HG02623 (cell line): ENCODE measurements around the gene PRKCB.
A peak's percentile ranks its signal among the peaks of the same experiment; 100 is the strongest.

Source experiments
- ATAC-seq: cut with Tn5 transposase; IDR thresholded peaks from one replicate; pipeline ENCODE4 v1.9.1; 2021; ENCODE audit warnings: moderate library complexity; ENCODE audit not compliant: unreplicated experiment

Gene PRKCB

DNA sequence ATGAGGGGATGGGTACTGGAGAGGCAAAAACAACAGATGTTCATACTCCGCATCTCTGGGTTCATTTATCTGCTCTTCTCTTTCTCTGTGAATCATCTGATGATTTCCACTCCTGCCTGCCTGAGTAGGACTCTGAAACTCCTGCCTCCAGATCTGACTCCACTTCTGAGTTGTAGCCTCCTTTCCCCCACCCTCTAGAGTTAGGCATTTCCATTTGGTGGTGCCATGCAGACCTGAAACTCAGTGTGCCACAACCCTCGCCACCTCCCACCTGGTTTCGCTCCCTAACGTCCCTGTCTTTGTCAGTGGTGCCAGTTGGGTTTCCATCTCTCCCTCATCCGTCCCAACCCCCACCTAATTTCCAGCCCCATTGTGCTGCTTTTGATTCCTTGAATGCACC lies 126.2 kb downstream of the PRKCB start:
- ATAC-seq, result no peak

DNA sequence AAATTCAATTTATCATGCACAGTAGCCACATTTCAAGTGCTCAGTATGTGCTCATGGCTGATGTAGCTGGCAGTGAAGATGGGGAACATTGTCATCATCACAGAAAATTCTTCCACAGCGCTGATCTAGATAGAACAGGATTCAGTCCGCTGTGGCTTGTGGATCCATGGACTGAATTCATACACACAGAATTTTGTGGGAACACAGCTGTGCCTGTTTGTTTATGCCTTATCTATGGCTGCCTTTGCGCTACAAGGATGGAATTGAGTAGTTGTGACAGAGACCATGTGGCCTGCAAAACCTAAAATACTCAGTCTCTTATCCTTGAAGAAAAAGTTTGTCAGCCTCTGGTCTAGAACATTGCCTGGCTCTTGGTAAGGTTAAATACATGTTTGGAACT lies 128.4 kb downstream of the PRKCB start:
- no peak for ATAC-seq

DNA sequence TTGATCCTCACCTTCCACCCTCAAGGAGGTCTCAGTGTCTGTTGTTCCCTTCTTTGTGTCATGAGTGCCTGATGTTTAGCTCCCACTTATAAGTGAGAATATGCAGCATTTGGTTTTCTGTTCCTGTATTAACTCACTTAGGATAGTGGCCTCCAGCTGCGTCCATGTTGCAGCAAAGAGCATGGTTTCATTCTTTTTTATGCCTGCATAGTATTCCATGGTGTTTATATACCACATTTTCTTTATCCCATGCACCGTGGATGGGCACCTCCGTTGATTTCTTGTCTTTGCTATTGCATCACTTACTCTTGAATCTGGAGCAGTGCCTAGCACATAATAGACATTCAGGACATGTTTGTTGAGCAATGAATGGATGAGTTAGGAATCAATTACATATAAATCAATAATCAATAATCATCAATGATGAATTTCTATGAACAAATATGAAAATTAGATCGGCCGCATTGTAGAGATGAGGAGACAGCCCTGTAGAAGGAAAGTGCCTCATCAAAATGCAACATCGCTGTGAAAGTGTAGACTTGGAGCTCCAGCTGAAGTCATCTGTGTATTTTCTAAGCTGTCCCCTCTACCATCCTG lies 129.5 kb downstream of the PRKCB start:
- no peak for ATAC-seq

DNA sequence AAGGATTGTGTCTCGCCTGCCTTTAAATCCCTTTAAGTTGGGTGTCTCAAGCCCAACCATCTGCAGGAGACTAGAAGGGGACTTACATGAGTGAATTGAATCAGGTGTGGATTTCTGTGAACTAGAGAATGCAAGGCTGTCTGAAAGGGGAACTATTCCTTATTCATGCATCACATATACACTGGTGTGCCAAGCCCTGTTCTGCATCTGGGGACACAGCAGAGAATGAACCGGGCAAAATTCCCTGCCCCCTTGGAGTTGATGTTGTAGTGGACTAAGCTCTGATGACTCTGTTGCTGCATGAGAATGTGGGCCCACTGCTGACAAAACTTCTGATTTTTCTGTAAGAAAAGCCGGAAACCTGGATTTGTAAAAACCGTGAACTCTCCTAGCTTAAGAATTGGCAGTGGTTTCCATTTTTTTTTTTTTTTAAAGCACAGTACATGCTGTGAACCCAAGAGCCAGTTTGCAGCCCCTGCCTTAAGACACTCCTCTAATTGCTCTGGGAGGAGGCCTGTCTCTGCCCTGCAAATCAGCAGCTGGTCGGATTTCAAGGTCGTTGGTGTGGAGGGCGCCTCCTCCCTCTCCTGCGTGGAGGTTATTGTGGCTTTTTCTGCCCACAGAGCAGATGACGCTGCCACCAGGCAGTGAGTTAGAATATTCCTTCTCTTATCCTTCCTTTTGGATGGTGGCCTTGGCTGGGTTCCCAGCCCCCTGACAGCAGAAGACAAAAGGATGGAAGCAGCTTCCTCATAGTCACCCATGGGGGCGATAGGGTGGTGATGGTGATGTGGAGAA lies 131.0 kb downstream of the PRKCB start:
- ATAC-seq, result no peak

DNA sequence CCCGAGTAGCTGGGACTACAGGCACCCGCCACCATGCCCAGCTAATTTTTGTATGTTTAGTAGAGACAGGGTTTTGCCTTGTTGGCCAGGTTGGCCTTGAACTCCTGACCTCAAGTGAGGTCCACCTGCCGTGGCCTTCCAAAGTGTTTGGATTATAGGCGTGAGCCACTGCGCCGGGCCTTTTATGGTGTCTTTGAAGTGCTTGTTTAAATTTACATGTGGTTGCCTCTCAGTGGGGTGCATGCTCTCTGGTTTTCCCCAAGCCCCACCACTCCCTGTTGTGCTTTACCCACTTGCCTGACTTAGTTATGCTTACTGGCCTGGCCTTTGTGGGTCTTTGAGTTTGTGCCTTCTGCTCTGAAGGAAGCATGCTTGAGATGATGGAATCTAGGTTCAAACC lies 132.0 kb downstream of the PRKCB start:
- no peak for ATAC-seq

DNA sequence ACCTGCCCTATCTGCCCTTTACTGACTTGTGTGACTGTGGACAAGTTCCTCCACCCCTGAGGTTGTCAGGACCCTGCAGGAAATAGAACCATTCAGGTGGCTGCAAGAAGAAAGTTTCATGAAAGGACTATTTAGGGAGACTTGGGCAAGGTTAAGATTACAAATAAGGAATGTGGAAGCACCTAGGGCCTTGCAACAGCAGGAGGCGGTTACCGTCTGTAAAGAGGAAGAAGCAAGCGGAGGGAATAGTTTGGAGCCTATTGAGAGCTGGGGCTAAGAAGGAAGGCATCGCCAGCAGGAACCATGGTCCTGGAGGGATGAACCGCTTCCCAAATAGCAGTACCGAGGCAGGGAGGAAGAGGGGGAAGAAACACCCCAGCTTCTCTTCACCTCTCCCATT lies 132.4 kb downstream of the PRKCB start:
- no peak for ATAC-seq

DNA sequence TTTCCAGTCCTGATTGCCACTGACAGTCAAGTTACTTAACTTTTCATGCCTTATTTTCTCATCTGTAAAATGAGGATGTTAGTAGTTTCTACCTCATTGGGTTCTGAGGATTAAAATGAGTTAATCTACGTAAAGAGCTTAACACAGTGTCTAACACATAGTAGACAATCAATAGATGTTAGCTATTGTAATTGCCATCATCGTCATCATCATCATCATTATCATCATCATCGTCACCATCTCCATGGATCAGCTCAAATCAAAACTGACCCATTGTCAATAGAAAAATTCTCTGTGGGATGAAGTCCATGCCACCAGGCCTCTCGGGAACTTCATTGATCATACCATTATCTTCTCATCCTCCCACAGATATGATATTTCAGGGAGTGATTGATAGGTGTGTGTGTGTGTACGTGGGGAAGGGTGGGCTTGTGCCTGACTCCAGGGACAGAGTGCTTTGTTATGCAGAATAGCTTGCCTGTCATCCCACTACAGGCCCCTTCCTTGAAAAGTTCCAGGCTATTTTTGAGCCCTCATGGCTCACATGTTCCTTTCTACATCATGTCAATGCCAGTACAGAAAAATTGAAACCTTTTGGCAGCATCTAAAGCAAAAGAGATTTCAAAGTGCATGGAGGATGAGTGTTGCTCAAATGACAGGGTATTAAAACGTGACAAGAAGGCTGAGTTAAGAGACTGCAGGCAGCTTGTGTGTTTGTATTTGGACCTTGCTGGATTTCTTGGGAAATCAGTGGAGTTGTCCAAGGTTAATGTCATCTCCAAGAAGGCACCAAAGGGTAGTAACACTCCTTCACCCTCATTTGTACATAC lies 133.9 kb downstream of the PRKCB start:
- no peak for ATAC-seq

DNA sequence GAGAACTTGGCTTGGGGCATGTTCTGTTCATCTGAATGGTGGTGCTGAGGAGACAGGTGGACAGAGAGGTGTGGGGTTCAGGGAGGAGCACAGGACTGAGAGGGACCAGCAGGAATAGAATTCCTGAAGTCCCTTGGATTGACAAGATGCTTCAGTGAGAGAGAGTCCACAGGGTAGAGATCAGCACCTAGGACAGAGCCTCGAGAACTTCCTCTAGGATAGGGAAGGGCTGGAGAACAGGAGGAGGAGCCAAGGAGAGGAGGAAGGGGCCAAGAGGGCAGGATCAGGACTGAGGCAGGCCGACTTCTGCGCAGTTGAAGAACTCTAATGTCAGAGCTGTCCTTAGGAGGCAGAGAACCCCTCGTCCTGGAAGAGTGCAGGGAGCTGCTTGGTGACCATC lies 138.4 kb downstream of the PRKCB start:
- no peak for ATAC-seq

DNA sequence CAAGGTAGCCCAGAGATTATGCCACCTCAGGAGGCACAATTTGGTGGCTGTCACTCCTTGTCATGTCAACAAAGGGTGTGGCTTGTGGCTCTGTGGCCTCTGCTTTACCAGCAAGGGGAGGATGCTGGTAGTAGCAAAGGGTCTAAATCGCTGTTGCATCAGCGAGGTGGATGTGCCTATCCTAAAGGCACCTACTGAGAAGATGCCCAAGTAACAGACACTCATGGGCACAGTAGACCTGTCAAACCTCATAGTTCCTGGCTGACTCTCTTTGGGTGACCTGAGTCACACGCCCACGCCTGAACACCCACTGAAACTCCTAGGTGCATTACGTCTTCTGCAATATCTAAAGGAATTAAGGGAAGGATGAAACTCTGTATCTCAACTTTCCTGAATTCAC lies 139.5 kb downstream of the PRKCB start:
- no peak for ATAC-seq

DNA sequence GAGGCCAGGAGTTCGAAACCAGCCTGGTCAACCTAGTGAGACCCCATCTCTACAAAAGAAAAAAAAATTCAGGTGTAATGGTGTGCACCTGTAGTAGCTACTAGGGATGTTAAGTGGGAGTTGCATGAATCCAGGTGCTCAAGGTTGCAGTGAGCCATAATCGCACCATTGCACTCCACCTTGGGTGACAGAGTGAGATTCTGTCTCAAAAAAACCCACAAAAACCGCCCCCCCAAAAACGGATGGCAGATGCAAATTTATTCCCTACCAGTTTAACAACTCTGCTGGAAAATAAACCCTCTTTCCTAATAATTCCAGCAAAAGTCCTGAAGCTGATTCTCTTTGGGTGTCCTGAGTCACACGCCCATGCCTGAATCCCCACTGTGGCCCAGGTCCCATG lies 140.3 kb downstream of the PRKCB start:
- ATAC-seq, result no peak

DNA sequence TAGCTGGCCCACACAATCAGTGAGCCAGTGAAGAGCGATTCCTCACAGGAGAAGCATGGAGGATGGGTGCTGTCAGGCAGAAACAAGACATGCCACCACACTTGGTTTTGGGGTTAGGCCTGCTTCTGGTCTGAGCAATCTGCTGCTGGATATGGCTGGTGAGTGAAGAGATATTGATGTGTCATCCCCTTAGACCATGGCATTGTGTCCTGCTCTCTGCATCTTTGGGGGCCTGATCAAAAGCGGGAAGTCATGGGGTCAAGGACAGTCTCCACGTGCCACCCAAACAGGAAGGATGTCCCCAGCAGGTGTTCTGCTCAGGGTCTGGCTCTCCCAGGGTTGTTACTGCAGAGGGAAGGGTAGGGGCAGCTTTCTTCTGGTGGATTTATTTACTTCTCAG lies 140.7 kb downstream of the PRKCB start:
- no peak for ATAC-seq

DNA sequence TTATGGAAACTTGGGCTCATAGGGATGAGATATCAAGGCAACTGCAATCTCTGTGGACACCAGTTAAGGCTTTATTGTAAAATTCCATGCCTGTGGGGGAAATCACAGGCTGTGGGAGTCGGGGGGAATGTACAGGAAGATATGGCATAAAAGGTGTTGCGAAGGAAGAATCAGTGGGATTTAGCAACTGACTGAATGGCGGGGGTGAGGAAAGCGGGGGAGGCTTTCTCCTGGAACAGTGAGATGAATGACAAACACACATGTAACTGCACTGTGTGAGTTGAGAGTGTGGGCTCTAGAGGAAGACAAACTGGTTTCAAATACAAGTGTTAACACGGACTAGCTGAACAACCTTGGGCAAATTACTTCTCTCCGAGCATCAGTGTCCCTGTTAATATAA lies 143.7 kb downstream of the PRKCB start:
- ATAC-seq, result no peak

DNA sequence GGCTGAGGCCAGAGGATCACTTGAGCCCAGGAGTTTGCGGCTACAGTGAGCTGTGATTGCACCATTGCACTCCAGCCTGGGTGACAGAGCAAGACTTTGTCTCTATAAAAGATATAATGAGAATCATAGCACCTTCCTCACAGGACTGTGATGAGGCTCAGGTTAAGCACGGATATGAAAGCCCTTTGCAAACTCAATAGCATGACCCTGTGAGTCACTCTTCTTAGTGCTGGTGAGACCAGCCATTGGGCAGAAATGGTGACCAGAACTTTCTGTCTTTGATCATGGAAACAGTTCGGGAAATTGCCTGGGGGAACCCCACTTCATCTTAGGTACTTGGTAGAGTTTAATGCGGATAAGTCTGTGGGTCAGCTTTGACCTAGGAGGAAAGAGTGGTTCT lies 144.2 kb downstream of the PRKCB start:
- no peak for ATAC-seq

DNA sequence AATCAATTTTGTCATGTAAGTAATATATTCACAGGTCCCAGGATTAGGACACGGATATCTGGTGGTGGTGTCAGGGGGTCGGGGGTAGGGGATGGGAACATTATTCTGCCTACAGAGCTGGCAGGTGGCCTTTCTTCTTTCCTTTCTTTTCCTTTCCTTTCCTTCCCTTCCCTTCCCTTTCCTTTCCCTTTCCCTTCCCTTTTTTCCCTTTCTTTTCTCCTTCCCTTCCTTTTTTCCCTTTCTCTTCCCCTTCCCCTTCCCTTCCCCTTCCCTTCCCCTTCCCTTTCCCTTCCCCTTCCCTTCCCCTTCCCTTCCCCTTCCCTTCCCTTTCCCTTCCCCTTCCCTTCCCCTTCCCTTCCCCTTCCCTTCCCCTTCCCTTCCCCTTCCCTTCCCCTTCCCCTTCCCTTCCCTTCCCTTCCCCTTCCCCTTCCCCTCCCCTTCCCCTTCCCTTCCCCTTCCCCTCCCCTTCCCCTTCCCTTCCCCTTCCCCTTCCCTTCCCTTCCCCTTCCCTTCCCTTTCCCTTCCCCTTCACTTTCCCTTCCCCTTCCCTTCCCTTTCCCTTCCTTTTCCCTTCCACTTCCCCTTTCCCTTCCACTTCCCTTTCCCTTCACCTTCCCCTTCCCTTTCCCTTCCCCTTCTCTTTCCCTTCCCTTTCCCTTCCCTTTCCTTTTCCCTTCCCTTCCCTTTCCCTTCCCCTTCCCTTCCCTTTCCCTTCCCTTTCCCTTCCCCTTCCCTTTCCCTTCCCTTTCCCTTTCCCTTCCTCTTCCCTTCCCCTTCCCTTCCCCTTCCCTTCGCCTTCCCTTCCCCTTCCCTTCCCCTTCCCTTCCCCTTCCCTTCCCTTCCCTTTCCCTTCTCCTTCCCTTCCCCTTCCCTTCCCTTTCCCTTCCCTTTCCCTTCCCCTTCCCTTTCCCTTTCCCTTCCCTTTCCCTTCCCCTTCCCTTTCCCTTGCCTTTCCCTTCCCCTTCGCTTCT lies 145.9 kb downstream of the PRKCB start:
- no peak for ATAC-seq

DNA sequence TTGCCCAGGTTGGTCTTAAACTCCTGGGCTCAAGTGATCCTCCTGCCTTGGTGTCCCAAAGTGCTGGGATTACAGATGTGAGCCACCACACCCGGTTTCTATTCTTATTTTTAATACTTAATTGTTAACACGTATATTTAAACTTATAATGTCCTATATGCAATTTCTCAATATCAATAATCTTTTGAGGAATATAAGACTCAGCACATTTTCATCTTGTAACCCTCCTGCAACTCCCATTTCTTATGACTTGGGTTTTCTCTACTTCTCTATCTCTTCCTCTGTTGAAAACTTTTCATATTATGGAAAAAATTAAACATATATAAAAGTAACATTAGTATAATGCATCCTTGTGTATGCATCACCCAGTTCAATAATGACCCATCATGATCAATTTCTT lies 150.7 kb downstream of the PRKCB start:
- no peak for ATAC-seq

DNA sequence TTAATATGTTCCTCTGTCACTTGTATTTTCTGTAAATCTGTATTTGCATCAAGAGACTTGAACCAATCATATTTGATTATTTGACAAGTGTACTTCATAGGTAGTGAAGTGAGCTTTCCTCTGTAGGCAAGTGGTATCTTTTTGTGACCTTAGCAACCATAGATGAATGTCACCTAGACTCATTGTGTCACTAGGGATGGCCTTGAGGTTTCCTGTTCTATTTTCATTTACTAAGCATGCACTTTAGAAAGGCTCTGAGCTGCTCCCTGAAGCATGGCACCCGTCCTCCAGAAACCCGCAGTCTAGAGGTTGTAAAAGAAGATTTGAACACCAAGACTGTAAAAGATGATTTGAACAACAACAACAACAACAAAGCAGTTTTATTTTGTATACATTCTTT lies 151.7 kb downstream of the PRKCB start:
- peak; percentile 82 for ATAC-seq

DNA sequence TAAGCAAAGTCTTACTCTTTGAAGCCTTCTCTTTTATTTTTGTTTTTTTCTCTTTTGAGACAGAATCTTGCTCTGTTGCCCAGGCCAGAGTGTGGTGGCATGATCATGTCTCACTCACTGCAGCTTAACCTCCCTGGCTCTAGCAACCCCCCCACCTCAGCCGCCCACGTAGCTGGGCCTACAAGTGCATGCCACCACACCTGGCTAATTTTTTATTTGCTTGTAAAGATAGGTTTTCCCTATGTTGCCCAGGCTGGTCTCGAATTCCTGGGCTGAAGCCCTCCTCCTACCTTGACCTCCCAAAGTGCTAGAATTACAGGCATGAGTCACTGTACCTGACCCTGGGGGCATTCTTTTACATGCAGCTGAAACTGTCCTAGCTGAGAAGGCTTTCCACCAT lies 154.7 kb downstream of the PRKCB start:
- no peak for ATAC-seq

DNA sequence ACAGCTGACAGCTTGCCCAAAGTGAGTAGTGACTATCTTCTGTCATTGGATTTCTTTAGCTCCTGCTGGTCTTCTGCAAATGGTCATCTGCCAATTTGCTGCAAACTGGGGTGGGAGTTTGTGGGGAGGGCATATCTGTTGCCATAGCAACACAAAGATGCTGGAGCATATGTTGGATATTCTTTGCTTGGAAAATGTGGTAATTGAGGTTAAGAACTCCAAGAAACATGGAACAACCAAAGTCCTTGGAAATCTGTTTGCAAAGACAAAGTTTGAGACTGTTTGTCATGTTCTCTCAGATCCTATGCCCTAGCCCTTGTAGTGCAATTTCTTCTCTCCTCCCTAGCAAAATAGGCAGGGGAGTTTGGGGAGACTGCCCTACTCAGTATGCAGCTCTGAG lies 155.3 kb downstream of the PRKCB start:
- no peak for ATAC-seq

DNA sequence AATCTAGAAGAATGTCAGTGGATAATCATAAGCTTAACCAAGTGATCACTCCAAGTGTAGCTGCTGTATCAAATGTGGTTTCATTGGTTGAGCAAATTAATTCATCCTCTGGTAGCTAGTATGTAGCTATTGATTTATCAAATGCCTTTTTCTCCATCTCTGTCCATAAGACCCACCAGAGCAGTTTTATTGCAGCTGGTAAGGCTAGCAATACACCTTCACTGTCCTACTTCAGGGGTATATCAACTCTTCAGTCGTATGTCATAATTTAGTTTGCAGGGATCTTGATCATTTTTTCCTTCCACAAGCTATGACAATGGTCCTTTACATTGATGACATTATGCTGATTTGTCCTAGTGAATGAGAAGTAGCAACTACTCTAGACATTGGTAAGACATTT lies 158.8 kb downstream of the PRKCB start:
- no peak for ATAC-seq

DNA sequence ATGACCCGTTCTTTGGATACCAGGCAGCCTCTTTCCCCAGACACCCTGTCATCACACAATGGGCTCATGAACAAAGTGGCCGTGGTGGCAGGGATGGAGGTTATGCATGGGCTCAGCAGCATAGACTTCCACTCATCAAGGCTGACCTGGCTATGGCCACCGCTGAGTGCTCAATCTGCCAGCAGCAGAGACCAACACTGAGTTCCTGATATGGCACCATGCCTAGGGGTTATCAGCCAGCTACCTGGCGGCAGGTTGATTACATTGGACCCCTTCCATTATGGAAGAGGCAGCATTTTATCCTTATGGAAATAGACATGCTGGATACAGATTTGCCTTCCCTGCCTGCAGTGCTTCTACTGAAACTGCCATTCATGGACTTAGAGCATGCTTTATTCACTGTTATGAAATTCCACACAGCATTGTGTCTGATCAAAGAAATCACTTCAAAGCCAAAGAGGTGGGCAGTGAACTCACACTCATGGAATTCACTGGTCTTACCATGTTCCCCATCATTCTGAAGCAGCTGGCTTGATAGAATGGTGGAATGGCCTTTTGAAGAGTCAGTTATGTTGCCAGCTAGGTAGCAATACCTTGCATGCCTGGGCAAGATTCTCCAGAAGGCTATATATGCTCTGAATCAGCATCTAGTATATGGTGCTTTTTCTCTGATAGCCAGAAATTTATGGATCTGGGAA lies 160.6 kb downstream of the PRKCB start:
- no peak for ATAC-seq
